ENCODE results near the gene ADGRE2. TPM values are rescaled to one million over a fixed set of nuclear protein-coding genes. Genes with fewer than 3 reads are reported as not detected.

The ADGRE2 gene
- total and polyA plus RNA-seq, 8 donors = 0.35 to 32.0 (median 0.66) TPM

DNA sequence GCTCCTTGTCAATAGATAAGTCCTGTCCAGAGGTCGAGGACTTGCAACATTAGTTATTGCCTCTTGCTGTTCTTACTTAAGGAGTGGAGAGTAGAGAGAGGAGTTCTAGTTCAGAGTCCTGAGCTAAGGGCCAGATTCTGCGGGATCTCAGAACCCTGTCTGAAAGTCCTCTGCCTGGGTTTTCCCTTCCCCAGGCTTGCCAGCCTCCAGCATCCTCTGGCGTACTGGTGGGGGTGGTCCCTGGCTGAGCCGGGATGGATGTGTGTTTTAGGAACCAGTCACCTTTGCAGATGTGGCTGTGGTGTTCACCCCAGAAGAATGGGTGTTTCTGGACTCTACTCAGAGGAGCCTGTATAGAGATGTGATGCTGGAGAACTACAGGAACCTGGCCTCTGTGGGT is 62.5 kb downstream of the ADGRE2 start:
- no peak for DNase-seq
- TF ChIP-seq, protein P1, sequence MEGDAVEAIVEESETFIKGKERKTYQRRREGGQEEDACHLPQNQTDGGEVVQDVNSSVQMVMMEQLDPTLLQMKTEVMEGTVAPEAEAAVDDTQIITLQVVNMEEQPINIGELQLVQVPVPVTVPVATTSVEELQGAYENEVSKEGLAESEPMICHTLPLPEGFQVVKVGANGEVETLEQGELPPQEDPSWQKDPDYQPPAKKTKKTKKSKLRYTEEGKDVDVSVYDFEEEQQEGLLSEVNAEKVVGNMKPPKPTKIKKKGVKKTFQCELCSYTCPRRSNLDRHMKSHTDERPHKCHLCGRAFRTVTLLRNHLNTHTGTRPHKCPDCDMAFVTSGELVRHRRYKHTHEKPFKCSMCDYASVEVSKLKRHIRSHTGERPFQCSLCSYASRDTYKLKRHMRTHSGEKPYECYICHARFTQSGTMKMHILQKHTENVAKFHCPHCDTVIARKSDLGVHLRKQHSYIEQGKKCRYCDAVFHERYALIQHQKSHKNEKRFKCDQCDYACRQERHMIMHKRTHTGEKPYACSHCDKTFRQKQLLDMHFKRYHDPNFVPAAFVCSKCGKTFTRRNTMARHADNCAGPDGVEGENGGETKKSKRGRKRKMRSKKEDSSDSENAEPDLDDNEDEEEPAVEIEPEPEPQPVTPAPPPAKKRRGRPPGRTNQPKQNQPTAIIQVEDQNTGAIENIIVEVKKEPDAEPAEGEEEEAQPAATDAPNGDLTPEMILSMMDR (IDR thresholded peaks at IDR 0.05) = no peak
- Histone ChIP-seq H3K27me3 (no peaks in the 10 kb centered on the region), H3K9me3 (peaks cover 18 to 89% of the 10 kb centered on the region in 2 donors), H3K36me3 (peaks cover 7 to 100% of the 10 kb centered on the region in 2 donors), H3K4me3 (no peak overlapping the region), H3K27ac (no peak overlapping the region), H3K4me1 (no peaks in the 10 kb centered on the region)
- intact Hi-C loops (cut with DNase I) = no loop called here
- ATAC-seq = no peak

DNA sequence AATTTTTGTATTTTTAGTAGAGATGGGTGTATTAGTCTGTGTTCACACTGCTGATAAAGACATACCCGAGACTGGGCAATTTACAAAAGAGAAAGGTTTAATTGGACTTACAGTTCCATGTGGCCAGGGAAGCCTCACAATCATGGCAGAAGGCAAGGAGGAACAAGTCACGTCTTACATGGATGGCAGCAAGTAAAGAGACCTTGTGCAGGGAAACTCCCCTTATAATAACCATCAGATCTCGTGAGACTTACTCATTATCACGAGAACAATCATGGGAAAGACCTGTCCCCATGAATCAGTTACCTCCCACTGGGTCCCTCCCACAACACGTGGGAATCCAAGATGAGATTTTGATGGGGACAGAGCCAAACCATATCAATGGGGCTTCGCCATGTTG is 73.9 kb downstream of the ADGRE2 start:
- H3K4me1 ChIP-seq = no peaks in the 10 kb centered on the region
- H3K27me3 ChIP-seq = no peaks in the 10 kb centered on the region
- H3K27ac ChIP-seq = no peak overlapping the region
- intact Hi-C loops (cut with DNase I) = no loop called here
- H3K4me3 ChIP-seq = no peak overlapping the region
- no peaks in the 10 kb centered on the region for H3K9me3 ChIP-seq
- H3K36me3 ChIP-seq = peaks cover 0 to 100% of the 10 kb centered on the region in 2 donors
- TF ChIP-seq, protein P1 (IDR thresholded peaks at IDR 0.05) = no peak
- ATAC-seq = no peak
- no peak for DNase-seq

DNA sequence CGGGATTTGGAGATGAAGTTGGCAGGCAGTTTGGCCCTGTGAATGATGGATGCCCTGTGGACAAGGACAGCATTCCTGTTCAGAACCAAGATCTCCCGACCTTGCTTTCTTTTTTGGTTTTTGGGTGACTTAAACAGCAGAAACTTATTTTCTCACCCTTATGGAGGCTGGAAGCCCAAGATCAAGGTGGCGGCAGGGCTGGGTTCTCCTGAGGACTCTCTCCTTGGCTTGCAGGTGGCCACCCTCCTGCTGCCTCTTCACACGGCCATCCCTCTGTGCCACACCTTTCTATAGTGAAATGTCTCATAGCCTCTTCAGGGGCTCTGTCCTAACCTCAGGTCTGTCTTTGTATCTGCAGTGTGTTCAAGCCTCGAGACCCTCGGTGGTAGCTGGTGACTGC is 74.5 kb downstream of the ADGRE2 start:
- H3K27me3 ChIP-seq = no peaks in the 10 kb centered on the region
- H3K4me1 ChIP-seq = no peaks in the 10 kb centered on the region
- intact Hi-C loops (cut with DNase I) = no loop called here
- ATAC-seq = no peak
- H3K27ac ChIP-seq = no peak overlapping the region
- TF ChIP-seq, protein P1 (IDR thresholded peaks at IDR 0.05) = no peak
- no peak for DNase-seq
- no peaks in the 10 kb centered on the region for H3K9me3 ChIP-seq
- H3K36me3 ChIP-seq = peaks cover 0 to 100% of the 10 kb centered on the region in 2 donors
- H3K4me3 ChIP-seq = no peak overlapping the region

DNA sequence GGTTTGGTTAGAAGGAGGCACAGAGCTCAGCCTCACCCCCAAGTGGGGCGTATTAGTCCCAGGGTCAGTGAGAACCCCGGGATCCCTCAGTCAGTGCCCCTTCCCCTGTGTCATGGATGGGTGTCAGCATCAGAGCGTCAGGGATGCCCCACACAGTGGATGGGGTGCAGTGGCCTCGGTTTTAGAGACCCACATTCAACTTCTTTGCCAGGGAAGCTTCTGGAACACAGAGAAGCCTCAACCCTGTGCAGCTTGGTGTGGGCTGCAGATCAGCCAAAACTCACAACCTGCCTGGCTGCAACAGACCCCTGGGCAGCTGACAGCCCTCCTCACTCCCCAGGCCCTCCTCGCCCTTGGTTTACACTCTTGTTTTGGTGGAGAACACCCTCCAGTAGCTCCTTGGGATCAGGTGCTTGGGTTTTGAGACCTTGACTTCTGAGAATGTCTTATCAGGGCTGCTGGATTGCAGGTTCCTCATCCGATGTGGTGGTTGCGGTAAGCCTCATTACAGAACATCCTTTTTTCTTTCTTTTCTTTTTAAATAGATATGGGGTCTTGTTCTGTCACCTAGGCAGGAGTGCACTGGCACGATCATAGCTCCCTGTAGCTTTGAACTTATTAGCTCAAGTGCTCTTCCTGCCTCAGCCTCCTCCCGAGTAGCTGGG is 77.5 kb downstream of the ADGRE2 start:
- Histone ChIP-seq H3K9me3 (no peaks in the 10 kb centered on the region), H3K27me3 (no peaks in the 10 kb centered on the region), H3K4me1 (no peaks in the 10 kb centered on the region), H3K27ac (no peak overlapping the region), H3K36me3 (peaks cover 0 to 100% of the 10 kb centered on the region in 2 donors), H3K4me3 (no peak overlapping the region)
- TF ChIP-seq, protein P1 (IDR thresholded peaks at IDR 0.05) = no peak
- DNase-seq (no peak), ATAC-seq (no peak)
- intact Hi-C loops (cut with DNase I) = no loop called here

DNA sequence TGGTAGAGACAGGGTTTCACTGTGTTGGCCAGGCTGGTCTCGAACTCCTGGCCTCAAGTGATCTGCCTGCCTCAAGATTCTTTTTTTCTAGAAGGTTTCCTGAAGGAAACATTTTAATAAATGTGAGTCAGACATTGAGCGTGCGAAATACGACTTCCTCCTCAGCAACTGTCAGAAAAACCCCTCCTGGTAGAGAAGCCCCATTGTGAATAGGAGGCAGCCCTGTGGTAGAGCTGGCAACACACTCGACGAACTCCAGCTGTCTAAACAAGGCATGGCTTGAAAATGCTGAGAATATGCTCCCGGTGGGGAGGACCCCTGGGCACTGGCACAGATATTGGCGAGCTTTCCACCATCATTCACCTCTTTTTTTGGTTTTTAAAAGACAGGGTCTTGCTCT is 78.7 kb downstream of the ADGRE2 start:
- no peak for DNase-seq
- intact Hi-C loops (cut with DNase I) = loop anchor here in 1 of 2 donors (10.0 kb wide), 1 partner anchor 125 kb away; the partner anchor contains the start of gene NDUFB7
- peaks cover 0 to 100% of the 10 kb centered on the region in 2 donors for H3K36me3 ChIP-seq
- ATAC-seq = no peak
- TF ChIP-seq, protein P1 (IDR thresholded peaks at IDR 0.05) = no peak
- H3K9me3 ChIP-seq = no peaks in the 10 kb centered on the region
- no peaks in the 10 kb centered on the region for H3K4me1 ChIP-seq
- H3K27ac ChIP-seq = no peak overlapping the region
- no peak overlapping the region for H3K4me3 ChIP-seq
- H3K27me3 ChIP-seq = no peaks in the 10 kb centered on the region
